GM12801 (cell line): ENCODE data around the gene TYSND1.

ENCODE experiments used
- CTCF ChIP-seq: IDR thresholded peaks from one replicate; pipeline ENCODE4 v1.5.1; 2011; ENCODE audit warnings: control low read depth; ENCODE audit not compliant: insufficient read length; ENCODE audit errors: extremely low read depth

TYSND1 gene

GRCh38 chr10:70190102-70190501 is 43.6 kb upstream of the TYSND1 start:
- TF ChIP-seq CTCF: no peak

- TF ChIP-seq CTCF: no peak
Observed at GRCh38 chr10:70188768-70189167, 42.3 kb upstream of the TYSND1 start.

GRCh38 chr10:70186571-70186970 is 40.1 kb upstream of the TYSND1 start:
- no peak for TF ChIP-seq CTCF

- no peak for TF ChIP-seq CTCF
Observed at GRCh38 chr10:70186090-70186489, 39.6 kb upstream of the TYSND1 start.

- TF ChIP-seq CTCF: no peak
Observed at GRCh38 chr10:70183304-70183703, 36.8 kb upstream of the TYSND1 start.

GRCh38 chr10:70178139-70178725 is 31.7 kb upstream of the TYSND1 start:
- TF ChIP-seq CTCF: no peak

- TF ChIP-seq CTCF: no peak
Observed at GRCh38 chr10:70176441-70176840, 29.9 kb upstream of the TYSND1 start.

GRCh38 chr10:70175516-70175915 is 29.0 kb upstream of the TYSND1 start:
- TF ChIP-seq CTCF: no peak
